Gastroesophageal sphincter (tissue), 4 donors: ENCODE results near the gene FAM24B. TPM values are rescaled to one million over a fixed set of nuclear protein-coding genes. Genes with fewer than 3 reads are reported as not detected.

Experiments
- ATAC-seq: fragments of 150-250 bp; one replicate; pipeline ENCODE4 v1.9.1; 2016; ENCODE audit warnings: mild to moderate bottlenecking, moderate library complexity
- H3K27ac ChIP-seq, 4 donors: fragments of 200-600 bp; sonication (generic) in 3 of 4; 1 replicate in 3 of 4; 2 replicates in 1 of 4; pipeline ENCODE4 v1.5.1; 2016 to 2019
- H3K27me3 ChIP-seq: fragments of 200-600 bp; sonication (generic); one replicate; pipeline ENCODE4 v1.5.1; 2019
- H3K36me3 ChIP-seq, 2 donors: fragments of 200-600 bp; sonication (generic); one replicate each; pipeline ENCODE4 v1.5.1; 2019; ENCODE audit warnings: control low read depth in 1 of 2
- H3K4me1 ChIP-seq, 3 donors: fragments of 200-600 bp; sonication (generic); 1 replicate in 2 of 3; 2 replicates in 1 of 3; pipeline ENCODE4 v1.5.1; 2016 to 2019; ENCODE audit warnings: control low read depth in 2 of 3
- H3K4me3 ChIP-seq, 2 donors: fragments of 200-600 bp; sonication (generic); one replicate each; pipeline ENCODE4 v1.5.1; 2019; ENCODE audit warnings: mild to moderate bottlenecking in 1 of 2, moderate library complexity in 1 of 2
- H3K9me3 ChIP-seq, 3 donors: fragments of 200-600 bp; sonication (generic); one replicate each; pipeline ENCODE4 v1.5.1; 2017 to 2019; ENCODE audit warnings: control low read depth in 2 of 3
- EP300 ChIP-seq: sonication (generic); formaldehyde crosslinking; IDR thresholded peaks from one replicate; pipeline ENCODE4 v1.6.1; 2017; ENCODE audit warnings: antibody characterized with exemption, mild to moderate bottlenecking
- POLR2A ChIP-seq, 2 donors: fragments of 450-650 bp; IDR thresholded peaks; one replicate each; pipeline ENCODE4 v1.6.1; 2017; ENCODE audit warnings: antibody characterized with exemption in 2 of 2, mild to moderate bottlenecking in 2 of 2, moderate library complexity in 1 of 2
- POLR2AphosphoS5 ChIP-seq: sonication (generic); formaldehyde crosslinking; IDR thresholded peaks from one replicate; pipeline ENCODE4 v1.6.1; 2017; ENCODE audit warnings: antibody characterized with exemption
- WGBS, 2 donors: methylation state at CpG; one replicate each; pipeline ENCODE4 v1.1.5; 2018; ENCODE audit warnings: low coverage in 1 of 2; 5-methylcytosine and 5-hydroxymethylcytosine counted together
- total RNA-seq, 4 donors: library from RNA; depleted of rRNA; stranded (reverse); fragments of >200 nt; gene quantifications; one replicate each; pipeline ENCODE4 v1.1.0, GENCODE V29; 2016
- TF ChIP-seq, protein P1 (sequence below), 4 experiments: fragments of 200-600 bp in 2 of 4; fragments of 450-650 bp in 2 of 4; sonication (generic) in 1 of 4; IDR thresholded peaks; one replicate each; pipeline ENCODE4 v1.5.1; 2017 to 2019; ENCODE audit warnings: antibody characterized with exemption in 4 of 4, mild to moderate bottlenecking in 2 of 4, moderate library complexity in 2 of 4

Gene FAM24B
- total RNA-seq, 4 donors from 2014 or later = 1.6 to 2.8 (median 2.6) TPM; not detected in 1

DNA sequence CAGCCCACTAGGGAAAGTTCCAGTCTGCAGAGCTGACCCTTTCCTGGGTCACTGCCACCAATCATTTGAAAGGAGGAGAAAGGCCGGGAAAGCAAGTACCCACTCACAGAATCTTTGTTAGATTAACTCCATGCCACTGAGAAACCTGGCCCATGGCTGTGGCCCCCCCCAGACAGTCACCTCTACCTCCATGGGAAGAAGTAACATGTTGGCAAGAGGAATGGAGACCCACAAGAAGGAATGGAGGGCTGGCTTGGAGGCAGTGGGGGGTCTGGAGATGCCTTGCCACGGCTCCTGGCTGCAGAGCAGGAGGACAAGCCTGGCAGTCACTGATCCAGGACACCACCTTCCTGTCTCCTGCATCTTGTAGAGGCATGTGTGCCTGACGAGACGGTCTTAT lies 66.6 kb downstream of the FAM24B start:
- no peaks in the 10 kb centered on the region for H3K9me3 ChIP-seq
- TF ChIP-seq EP300 (no peak), POLR2AphosphoS5 (no peak), POLR2A (IDR thresholded peaks at IDR 0.05) (no peak)
- TF ChIP-seq, protein P1, sequence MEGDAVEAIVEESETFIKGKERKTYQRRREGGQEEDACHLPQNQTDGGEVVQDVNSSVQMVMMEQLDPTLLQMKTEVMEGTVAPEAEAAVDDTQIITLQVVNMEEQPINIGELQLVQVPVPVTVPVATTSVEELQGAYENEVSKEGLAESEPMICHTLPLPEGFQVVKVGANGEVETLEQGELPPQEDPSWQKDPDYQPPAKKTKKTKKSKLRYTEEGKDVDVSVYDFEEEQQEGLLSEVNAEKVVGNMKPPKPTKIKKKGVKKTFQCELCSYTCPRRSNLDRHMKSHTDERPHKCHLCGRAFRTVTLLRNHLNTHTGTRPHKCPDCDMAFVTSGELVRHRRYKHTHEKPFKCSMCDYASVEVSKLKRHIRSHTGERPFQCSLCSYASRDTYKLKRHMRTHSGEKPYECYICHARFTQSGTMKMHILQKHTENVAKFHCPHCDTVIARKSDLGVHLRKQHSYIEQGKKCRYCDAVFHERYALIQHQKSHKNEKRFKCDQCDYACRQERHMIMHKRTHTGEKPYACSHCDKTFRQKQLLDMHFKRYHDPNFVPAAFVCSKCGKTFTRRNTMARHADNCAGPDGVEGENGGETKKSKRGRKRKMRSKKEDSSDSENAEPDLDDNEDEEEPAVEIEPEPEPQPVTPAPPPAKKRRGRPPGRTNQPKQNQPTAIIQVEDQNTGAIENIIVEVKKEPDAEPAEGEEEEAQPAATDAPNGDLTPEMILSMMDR (IDR thresholded peaks at IDR 0.05) = no peak

DNA sequence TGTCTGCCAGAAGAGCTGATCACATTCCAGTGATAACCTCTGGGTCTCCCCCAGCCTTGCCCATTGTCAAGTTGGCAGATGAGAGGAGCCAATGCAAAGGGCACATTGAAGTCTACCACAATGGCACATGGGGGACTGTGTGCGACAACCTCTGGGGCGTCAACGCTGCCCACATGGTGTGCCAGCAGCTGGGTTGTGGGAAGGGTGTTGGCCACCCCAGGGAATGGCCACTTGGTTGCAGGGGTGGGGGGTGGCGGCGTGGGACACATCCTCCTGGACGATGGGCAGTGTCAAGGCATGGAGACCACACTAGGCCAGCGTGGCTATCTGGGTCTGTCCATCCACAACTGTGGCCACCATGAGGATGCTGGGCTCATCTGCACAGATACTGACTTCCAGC lies 77.1 kb downstream of the FAM24B start:
- TF ChIP-seq, protein P1 (IDR thresholded peaks at IDR 0.05) = no peak
- TF ChIP-seq POLR2AphosphoS5 = no peak
- no peak for TF ChIP-seq EP300
- Histone ChIP-seq H3K4me1 (no peaks in the 10 kb centered on the region), H3K36me3 (no peaks in the 10 kb centered on the region), H3K27ac (no peak overlapping the region), H3K9me3 (no peaks in the 10 kb centered on the region), H3K27me3 (peaks cover 18% of the 10 kb centered on the region), H3K4me3 (no peak overlapping the region)
- no peak for ATAC-seq
- no CpG with 5 or more reads among the region's 7 CpGs for WGBS, 2 donors

More for the DNA sequence above, 66.6 kb downstream of the FAM24B start:
- Histone ChIP-seq H3K36me3 (no peaks in the 10 kb centered on the region), H3K27ac (no peak overlapping the region), H3K4me1 (no peaks in the 10 kb centered on the region), H3K4me3 (no peak overlapping the region), H3K27me3 (peaks cover under 1% of the 10 kb centered on the region)
- WGBS, 2 donors = 83% methylated on average over 3 of the region's 4 CpGs
- ATAC-seq = no peak

Other genes starting within 250 kb of the FAM24B start
- gene C10orf120, start 179.7 kb downstream of the FAM24B start, total RNA-seq = not detected
- 1 to 10 TPM in 1 of 4 donors, under 1 TPM in 3; 0.31 to 1.4 (median 0.42) TPM for gene CUZD1, start 33.7 kb downstream of the FAM24B start, total RNA-seq
- not detected for gene FAM24A, start 31.0 kb upstream of the FAM24B start, total RNA-seq
- 10 to 100 TPM in 1 of 4 donors, 1 to 10 TPM in 3; 4.0 to 12.9 (median 7.1) TPM for gene C10orf88, start 74.6 kb upstream of the FAM24B start, total RNA-seq
- gene PSTK, start 100.8 kb upstream of the FAM24B start, total RNA-seq = 10 to 100 TPM in 1 of 4 donors, 1 to 10 TPM in 2, under 1 TPM in 1; 0.79 to 12.3 (median 1.7) TPM
- gene IKZF5, start 129.2 kb upstream of the FAM24B start, total RNA-seq = 10 to 100 TPM in 2 of 4 donors, 1 to 10 TPM in 2; 5.8 to 14.3 (median 9.5) TPM
- gene ACADSB, start 129.4 kb upstream of the FAM24B start, total RNA-seq = 10 to 100 TPM; 12.1 to 28.2 (median 16.3) TPM